ENCODE measurements around the gene THAP3. TPM values are rescaled to one million over a fixed set of nuclear protein-coding genes. Genes with fewer than 3 reads are reported as not detected.

THAP3 gene
- total and polyA plus RNA-seq, 2 of the 8 experiments (the other 6 are each of a cell fraction or from before 2014, with no cell fraction given) = 8.2 to 15.3 TPM

DNA sequence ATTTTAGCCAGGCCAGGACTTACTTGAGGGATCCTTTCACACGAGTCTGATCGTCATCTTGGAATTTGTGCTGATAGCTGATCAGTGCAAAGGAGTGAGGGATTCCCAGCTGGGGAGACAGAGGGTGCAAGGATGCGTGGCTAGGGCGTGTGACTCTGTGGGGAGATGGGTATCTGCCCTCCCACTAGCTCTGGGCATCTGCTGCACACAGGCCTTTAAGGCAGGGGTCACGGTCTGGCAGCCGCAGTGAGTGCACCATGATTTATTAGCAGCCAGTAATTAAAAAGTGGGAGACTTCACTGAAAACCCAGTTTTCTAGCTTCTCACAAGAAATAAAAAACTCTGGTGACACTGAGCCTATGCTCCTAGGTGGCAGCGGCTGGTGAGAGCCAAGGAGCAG is 20.4 kb downstream of the THAP3 start (continued):
- TF ChIP-seq FOSL1 (IDR thresholded peaks at IDR 0.05; ENCODE audit: insufficient read depth, low read depth, low read length) (no peak), SP1 (IDR thresholded peaks at IDR 0.05; ENCODE audit: low read depth, low read length) (no peak), GABPA (IDR thresholded peaks at IDR 0.05; ENCODE audit: borderline replicate concordance, insufficient read depth, low read length) (no peak)
- TF ChIP-seq, protein P1, sequence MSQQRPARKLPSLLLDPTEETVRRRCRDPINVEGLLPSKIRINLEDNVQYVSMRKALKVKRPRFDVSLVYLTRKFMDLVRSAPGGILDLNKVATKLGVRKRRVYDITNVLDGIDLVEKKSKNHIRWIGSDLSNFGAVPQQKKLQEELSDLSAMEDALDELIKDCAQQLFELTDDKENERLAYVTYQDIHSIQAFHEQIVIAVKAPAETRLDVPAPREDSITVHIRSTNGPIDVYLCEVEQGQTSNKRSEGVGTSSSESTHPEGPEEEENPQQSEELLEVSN (IDR thresholded peaks at IDR 0.05) = no peak

All from H1 (cell line).